Measurements from ENCODE around the gene NPPA. TPM values are rescaled to one million over a fixed set of nuclear protein-coding genes. Genes with fewer than 3 reads are reported as not detected.

The NPPA gene
- total RNA-seq, 1 experiment from 2014 or later = not detected

DNA sequence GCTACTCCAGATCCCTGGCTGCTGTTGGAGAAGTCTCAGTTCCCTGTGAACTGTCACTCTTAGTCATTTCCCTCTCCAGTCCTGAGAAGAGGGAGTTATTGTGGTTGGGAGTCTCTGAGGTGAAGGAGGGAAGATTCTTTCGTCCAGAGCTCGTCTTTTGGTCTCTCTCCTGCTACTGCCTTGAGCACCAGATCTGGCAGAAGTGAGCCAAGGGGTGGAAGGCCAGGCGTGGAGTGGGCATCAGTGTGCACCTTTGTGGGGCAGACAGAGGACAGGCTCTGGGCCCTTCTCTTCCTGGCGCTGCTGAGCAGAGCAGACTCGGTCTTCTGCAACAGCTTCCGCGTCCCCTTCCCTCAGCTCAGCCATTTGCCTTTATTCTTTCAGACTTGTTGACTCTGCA lies 22.5 kb downstream of the NPPA start:
- H3K4me3 Mint-ChIP-seq (ENCODE audit: low read depth, unreplicated experiment) = no peak overlapping the region
- intact Hi-C loops (cut with micrococcal nuclease; ENCODE audit: unreplicated experiment) = no loop called here
- no peaks in the 10 kb centered on the region for H3K4me1 Mint-ChIP-seq (ENCODE audit: low read depth, unreplicated experiment)
- TF ChIP-seq, protein P1, sequence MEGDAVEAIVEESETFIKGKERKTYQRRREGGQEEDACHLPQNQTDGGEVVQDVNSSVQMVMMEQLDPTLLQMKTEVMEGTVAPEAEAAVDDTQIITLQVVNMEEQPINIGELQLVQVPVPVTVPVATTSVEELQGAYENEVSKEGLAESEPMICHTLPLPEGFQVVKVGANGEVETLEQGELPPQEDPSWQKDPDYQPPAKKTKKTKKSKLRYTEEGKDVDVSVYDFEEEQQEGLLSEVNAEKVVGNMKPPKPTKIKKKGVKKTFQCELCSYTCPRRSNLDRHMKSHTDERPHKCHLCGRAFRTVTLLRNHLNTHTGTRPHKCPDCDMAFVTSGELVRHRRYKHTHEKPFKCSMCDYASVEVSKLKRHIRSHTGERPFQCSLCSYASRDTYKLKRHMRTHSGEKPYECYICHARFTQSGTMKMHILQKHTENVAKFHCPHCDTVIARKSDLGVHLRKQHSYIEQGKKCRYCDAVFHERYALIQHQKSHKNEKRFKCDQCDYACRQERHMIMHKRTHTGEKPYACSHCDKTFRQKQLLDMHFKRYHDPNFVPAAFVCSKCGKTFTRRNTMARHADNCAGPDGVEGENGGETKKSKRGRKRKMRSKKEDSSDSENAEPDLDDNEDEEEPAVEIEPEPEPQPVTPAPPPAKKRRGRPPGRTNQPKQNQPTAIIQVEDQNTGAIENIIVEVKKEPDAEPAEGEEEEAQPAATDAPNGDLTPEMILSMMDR (IDR thresholded peaks at IDR 0.05; ENCODE audit: unreplicated experiment) = no peak
- BruUV-seq (replicated peaks) = no TSS peak
- H3K27ac Mint-ChIP-seq (ENCODE audit: unreplicated experiment) = no peak overlapping the region
- H3K9me3 Mint-ChIP-seq (ENCODE audit: low read depth, unreplicated experiment) = no peaks in the 10 kb centered on the region
- DNase-seq = no peak
- CTCF ChIA-PET = interaction anchor here (1.2 kb wide), 1 partner anchor 15 kb away, joined by 3 read pairs; no protein-coding TSS in a partner anchor
- H3K36me3 Mint-ChIP-seq (ENCODE audit: insufficient read depth, unreplicated experiment) = peaks cover 54% of the 10 kb centered on the region
- no peaks in the 10 kb centered on the region for H3K27me3 Mint-ChIP-seq (ENCODE audit: unreplicated experiment)

DNA sequence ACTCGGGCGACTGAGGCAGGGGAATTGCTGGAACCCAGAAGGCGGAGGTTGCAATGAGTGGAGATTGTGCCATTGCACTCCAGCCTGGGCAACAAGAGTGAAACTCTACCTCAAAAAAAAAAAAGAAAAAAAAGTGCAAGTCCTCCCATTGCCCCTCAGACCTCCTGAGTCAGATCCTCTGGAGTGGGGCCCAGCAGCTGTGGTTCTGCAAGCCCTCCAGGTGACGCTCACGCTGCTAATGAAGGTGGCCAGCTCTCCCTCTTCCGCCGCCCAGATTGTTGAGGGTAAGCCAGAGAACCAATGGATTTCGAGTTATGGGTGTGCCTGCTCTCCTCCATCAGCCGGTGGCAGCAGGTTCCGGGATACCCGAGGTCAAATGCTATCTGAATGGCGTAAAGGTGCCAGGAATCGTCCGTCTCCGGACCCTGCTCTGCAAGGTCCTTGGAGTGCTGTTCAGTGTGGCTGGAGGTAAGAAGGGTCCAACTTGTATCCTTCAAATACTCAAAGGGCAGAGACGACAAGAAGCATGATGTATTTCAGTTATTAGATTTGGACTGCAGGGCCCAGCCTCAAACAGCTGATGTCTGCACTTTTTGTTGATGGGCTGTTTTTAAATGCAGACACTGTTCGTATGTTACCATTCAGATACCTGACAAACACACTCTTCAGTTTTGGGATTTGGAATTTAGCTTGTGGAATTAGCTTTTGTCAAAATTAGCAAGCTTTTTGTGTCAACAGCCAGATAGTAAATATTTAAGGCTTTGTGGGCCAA lies 24.0 kb downstream of the NPPA start:
- TF ChIP-seq, protein P1 (IDR thresholded peaks at IDR 0.05; ENCODE audit: unreplicated experiment) = no peak
- no TSS peak for BruUV-seq (replicated peaks)
- no peak overlapping the region for H3K27ac Mint-ChIP-seq (ENCODE audit: unreplicated experiment)
- intact Hi-C loops (cut with micrococcal nuclease; ENCODE audit: unreplicated experiment) = no loop called here
- H3K4me3 Mint-ChIP-seq (ENCODE audit: low read depth, unreplicated experiment) = no peak overlapping the region
- no peak for DNase-seq
- H3K9me3 Mint-ChIP-seq (ENCODE audit: low read depth, unreplicated experiment) = no peaks in the 10 kb centered on the region
- CTCF ChIA-PET = no interaction called here
- H3K36me3 Mint-ChIP-seq (ENCODE audit: insufficient read depth, unreplicated experiment) = peaks cover 68% of the 10 kb centered on the region
- no peaks in the 10 kb centered on the region for H3K4me1 Mint-ChIP-seq (ENCODE audit: low read depth, unreplicated experiment)
- H3K27me3 Mint-ChIP-seq (ENCODE audit: unreplicated experiment) = no peaks in the 10 kb centered on the region

DNA sequence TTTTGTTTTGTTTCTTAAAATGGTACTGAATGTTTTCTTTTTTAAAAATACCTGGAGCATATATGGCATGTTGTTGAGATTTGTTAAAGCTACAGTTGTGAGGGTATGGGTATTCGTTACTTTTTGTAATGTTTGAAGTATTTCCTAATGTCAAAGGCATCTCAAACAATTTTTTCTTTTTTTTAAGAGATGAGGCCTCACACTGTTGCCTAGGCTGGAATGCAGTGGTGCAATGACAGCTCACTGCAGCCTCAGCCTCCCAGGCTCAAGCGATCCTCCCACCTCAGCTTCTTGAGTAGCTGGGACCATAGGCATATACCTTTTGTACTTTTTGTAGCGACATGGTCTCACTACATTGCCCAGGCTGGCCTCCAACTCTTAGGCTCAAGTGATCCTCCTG lies 25.5 kb downstream of the NPPA start:
- intact Hi-C loops (cut with micrococcal nuclease; ENCODE audit: unreplicated experiment) = no loop called here
- no peak overlapping the region for H3K27ac Mint-ChIP-seq (ENCODE audit: unreplicated experiment)

DNA sequence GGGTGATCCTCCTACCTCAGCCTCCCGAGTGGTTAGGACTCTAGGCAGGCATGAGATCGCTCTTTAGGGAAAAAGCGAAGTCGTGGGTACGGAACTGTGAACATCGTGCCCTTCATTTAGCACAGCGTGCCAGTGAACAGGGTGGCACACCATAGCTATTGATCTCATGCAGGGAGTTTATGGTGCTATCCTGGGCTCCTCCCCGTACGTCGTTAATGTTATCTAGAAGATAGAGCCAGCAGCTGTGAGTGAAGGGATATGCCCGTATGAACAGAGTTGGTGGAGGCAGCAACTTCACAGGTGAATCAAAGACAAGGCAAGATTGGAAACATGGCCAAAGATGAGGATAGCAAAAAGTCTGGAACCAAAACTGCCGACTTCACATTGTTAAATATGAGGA lies 30.4 kb downstream of the NPPA start:
- Mint-ChIP-seq H3K27me3 (ENCODE audit: unreplicated experiment) (no peaks in the 10 kb centered on the region), H3K9me3 (ENCODE audit: low read depth, unreplicated experiment) (no peaks in the 10 kb centered on the region), H3K27ac (ENCODE audit: unreplicated experiment) (no peak overlapping the region), H3K4me3 (ENCODE audit: low read depth, unreplicated experiment) (no peak overlapping the region), H3K4me1 (ENCODE audit: low read depth, unreplicated experiment) (no peaks in the 10 kb centered on the region), H3K36me3 (ENCODE audit: insufficient read depth, unreplicated experiment) (peaks cover 43% of the 10 kb centered on the region)
- CTCF ChIA-PET = interaction anchor here (0.7 kb wide), 1 partner anchor 161 kb away, joined by 4 read pairs; no protein-coding TSS in a partner anchor
- TF ChIP-seq, protein P1 (IDR thresholded peaks at IDR 0.05; ENCODE audit: unreplicated experiment) = no peak
- DNase-seq = no peak
- intact Hi-C loops (cut with micrococcal nuclease; ENCODE audit: unreplicated experiment) = no loop called here
- no TSS peak for BruUV-seq (replicated peaks)

More for the DNA sequence above, 25.5 kb downstream of the NPPA start:
- no peak for DNase-seq
- Mint-ChIP-seq H3K9me3 (ENCODE audit: low read depth, unreplicated experiment) (no peaks in the 10 kb centered on the region), H3K27me3 (ENCODE audit: unreplicated experiment) (no peaks in the 10 kb centered on the region), H3K4me1 (ENCODE audit: low read depth, unreplicated experiment) (no peaks in the 10 kb centered on the region), H3K36me3 (ENCODE audit: insufficient read depth, unreplicated experiment) (peaks cover 55% of the 10 kb centered on the region), H3K4me3 (ENCODE audit: low read depth, unreplicated experiment) (no peak overlapping the region)
- no TSS peak for BruUV-seq (replicated peaks)
- TF ChIP-seq, protein P1 (IDR thresholded peaks at IDR 0.05; ENCODE audit: unreplicated experiment) = no peak
- CTCF ChIA-PET = no interaction called here
